ENCODE data around the gene JAK3.
"Not testable (repeated sequence)": the region's sequence is repeated elsewhere in the genome, so short reads cannot be mapped to it uniquely, and the experiment has no call there.

The JAK3 gene

DNA sequence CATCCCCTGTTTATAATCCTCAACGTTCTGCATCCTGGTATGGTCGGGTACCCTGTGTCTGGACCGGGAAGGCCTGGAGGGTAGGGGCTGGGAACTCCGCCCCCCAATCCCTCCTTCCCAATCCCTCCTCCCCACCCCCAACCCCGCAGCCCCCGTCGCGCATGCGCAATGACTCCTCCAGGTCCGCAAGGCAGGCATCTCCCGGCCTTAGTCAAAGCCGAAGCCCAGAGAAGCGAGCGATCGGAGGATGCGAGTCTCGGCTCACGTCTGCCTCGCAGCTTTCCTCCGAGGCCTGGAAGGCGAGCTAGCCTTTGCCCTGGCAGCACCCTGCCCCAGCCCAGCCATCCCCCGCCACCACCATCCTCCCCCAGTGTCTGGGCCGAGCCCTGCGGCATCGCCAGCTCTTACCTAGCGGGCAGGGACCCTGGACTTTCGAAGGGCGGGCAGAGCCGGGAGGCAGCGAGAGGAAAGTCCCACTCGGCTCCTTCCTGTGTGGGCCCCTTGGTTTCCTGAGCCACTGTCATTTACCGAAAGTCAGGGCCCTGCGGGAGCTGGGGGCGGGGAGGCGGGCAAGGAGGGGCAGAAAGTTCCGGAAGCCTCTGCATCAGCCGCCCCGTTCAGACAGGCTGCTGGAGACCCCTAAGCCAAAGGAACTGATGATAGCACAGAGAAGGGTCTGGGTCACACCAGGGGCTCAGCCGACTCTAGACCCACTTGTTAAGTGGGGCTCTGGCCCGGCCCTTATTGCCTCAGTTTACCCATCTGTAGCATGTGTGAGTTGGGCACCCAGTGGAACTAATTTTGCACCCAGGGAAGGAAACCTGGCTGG is at the start of gene JAK3:
JAK3 (minus strand) TSS at position 445 of the 829 bp plus-strand sequence. CDS start 3,565 bp downstream, outside the sequence.
- peak; percentile 82 for DNase-seq

DNA sequence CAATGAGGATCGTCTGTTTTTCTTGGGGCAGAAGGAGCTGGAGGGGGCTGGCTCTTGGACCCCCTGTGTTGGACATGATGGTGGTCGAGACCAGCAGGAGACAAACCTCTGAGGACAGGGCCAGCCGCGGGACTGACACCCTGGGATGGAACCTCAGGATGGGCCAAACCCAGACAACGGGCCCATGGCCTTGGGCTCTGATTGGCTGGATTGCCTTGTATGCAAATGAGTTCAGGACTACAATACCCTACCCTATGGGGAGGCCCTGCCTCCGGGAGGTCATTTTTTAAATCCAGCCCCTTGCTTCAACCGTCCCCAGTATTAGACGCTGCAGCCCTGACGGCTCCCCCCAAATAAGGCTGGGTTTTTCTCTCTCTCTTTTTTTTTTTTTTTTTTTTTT is 46.0 kb upstream of the JAK3 start:
- no peak for DNase-seq

DNA sequence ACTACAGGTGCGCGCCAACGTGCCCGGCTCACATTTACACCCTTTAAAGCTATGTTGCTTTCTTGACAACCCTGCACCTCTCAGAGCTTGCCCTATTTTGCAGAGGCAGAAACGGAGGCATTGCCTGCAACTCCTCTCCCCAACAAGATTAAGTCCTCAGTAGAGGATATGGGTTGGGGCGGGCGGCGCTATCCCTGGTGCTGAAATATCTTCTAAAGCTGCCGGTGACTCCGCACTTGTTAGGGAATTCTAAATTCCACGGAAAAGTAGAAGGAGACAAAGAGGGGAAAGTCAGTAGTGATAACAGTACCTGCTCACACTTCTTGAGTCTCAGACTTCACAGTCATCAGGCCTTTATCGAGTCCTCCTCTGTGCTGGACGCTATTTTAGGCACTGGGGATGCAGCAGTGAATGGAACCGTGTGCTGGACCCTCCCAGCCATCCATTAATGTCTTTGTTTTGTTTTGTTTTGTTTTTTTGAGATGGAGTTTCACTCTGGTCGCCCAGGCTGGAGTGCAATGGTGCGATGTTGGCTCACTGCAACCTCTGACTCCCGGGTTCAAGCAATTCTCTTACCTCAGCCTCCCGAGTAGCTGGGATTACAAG is 41.9 kb upstream of the JAK3 start:
- peak; percentile 47 for DNase-seq

DNA sequence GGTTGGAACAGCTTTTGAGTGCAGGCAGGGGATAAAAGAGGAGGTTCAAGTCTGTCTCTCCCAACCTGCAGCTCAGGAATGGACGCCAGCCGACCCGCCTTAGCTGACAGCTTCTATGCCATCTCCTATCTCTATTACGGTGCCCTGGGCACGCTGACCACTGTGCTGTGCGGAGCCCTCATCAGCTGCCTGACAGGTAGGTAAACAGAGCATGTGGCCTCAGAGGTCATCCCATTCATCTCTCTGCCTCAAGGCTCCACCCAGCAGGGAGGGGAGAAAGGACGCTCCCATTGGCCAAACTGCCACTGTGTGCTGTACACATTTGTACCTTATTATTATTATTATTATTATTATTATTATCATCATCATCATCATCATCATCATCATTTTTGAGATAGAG is 40.5 kb upstream of the JAK3 start:
- DNase-seq, result no peak

DNA sequence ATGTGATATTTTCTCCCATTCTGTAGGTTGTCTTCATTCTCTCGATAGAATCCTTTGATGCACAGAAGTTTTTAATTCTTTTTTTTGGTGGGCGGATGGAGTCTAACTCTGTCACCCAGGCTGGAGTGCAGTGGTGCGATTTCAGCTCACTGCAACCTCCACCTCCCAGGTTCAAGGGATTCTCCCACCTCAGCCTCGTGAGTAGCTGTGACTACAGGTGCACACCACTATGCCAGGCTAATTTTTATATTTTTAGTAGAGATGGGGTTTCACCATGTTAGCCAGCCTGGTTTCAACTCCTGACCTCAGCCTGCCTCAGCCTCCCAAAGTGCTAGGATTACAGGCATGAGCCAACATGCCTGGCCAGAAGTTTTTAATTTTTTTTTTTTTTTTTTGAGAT is 39.4 kb upstream of the JAK3 start:
- not testable (repeated sequence) for DNase-seq

DNA sequence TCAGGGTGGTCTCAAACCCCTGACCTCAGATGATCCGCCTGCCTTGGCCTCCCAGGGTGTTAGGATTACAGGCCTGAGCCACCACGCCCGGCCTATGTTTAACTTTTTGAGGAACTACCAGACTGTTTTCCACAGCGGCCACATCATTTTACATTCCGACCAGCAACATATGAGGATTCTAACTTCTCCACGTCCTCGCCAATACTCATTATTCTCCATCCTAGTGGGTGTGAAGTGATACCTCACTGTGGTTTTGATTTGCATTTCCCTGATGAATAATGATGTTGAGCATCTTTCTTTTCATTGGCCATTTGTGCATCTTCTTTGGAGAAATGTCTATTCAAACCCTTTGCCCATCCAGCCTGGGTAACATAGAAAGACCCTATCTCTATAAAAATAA is 38.7 kb upstream of the JAK3 start:
- DNase-seq, result no peak

DNA sequence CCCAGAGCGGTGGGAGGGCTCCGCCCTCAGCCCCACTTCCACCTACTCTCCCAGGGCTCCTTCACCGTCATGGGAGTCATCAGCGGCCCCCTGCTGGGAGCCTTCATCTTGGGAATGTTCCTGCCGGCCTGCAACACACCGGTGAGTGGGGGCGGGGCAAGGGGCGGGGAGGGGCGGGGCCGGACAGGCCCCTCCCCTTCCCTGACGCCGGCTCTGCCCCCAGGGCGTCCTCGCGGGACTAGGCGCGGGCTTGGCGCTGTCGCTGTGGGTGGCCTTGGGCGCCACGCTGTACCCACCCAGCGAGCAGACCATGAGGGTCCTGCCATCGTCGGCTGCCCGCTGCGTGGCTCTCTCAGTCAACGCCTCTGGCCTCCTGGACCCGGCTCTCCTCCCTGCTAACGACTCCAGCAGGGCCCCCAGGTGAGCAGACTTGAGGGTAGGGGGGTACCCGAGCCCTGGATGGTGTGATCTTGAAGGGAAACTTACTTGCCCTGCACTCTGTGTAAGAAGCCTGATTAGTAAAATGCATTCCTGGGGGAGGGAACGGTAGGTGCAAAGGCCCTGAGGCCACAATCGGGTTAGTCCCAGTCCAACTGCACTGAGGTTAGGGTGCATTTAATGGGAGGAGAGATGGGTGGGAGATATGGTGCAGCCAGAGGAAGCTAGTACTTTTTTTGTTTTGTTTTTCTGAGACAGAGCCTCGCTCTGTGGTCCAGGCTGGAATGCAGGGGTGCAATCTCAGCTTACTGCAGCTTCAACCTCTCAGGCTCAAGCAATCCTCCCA is 36.0 kb upstream of the JAK3 start:
- no peak for DNase-seq

DNA sequence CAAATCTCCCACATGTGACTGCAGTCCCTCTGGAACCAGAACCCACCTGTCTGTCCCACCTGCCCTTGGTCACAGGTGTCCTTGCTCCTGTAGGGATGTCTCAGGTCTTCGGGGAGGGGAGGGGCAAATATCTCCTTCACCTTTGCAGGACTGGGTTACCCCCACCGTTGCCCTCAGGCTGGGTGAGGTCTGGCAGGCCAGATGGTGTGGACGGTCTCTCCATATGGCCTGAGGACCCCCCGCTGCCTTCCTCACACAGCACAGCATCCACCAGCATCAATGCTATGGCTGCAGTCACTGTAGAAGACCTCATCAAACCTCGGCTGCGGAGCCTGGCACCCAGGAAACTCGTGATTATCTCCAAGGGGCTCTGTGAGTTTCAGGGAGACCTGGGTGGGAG is 33.9 kb upstream of the JAK3 start:
- DNase-seq, result no peak

DNA sequence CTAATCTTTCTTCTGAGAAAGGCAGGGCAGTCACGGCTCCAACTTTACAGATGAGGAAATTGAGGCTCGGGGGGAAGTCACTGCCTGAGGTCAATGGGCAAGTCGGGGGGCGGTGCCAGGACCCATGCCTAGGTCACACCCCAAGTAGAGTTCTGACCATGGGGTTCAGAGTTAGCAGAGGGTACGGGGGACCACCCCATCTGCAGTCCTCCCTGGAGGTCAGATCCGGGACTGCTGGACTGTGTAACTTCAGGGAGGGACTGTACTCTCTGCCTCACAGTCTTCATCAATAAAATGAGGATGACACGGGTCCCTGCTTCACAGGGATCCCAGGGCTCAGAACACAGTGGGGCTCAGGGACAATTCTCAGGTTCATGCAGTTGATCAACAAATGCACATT is 31.7 kb upstream of the JAK3 start:
- DNase-seq, result no peak

DNA sequence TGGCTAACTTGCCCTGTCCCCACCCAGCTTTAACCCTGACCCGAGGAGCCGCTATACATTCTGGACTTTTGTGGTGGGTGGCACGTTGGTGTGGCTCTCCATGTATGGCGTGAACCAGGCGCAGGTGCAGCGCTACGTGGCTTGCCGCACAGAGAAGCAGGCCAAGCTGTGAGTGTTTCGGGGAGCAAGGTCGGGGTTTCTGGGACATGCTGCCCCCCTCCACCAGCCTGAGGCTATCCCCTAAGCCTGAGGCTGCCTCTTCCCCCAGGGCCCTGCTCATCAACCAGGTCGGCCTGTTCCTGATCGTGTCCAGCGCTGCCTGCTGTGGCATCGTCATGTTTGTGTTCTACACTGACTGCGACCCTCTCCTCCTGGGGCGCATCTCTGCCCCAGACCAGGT is 29.9 kb upstream of the JAK3 start:
- no peak for DNase-seq

DNA sequence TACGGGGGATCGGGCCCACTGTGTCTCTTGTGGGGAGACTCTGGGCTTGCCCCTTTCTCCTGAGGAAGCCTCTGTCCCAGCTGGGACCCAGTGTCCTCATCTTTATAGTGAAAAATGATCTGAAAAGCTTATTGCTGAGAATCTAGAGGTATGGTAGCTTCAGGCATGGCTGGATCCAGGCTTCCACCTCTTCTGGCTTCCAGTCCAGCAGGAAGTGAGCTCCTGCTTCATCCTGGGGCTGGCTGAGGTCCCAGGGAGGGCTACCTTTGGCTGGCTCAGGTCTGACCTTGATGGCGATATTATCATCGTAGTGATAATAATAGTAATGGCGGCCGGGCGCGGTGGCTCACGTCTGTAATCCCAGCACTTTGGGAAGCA is 27.0 kb upstream of the JAK3 start:
- no peak for DNase-seq

DNA sequence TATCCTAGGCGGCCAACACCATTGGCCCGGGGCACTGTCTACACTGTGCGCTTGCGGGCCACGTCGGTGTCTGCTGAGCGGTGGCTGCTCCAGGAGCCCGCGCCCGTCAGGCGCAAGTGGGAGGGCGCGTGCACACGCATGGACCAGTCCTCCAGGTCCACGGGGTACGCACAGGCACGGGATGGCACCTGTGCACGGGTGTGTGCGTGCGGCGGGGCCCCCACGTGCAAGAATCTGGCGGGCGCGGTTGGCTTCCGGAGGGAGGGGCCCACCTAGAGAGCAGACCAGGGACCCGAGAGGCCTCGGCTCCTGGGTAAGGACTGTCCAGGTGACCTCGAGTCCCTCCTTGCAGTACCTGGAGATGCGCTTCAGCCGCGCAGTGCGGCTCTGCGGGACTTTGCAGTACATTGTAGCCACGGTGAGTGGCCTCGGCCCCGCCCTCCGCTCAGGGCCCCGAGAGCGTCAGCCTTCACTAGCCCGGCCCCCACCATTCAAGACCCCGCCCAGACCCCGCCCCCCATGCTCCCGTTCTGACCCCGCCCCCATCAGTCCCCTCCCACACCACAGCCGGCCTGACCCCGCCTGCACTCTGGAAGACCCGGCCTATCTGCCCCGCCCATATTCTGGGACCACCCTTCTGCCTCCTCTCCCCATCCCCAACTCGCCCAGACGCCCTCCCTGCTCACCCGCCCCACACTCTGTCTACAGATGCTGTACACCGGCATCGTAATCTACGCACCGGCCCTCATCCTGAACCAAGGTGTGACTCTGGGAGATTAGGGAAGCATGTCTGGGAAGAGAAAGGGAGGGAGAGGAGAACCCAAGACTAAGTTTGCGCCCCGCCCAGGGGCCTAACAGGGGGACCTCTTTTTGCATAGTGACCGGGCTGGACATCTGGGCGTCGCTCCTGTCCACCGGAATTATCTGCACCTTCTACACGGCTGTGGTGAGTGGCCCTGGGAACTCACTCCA is 26.3 kb upstream of the JAK3 start:
- DNase-seq, result no peak

DNA sequence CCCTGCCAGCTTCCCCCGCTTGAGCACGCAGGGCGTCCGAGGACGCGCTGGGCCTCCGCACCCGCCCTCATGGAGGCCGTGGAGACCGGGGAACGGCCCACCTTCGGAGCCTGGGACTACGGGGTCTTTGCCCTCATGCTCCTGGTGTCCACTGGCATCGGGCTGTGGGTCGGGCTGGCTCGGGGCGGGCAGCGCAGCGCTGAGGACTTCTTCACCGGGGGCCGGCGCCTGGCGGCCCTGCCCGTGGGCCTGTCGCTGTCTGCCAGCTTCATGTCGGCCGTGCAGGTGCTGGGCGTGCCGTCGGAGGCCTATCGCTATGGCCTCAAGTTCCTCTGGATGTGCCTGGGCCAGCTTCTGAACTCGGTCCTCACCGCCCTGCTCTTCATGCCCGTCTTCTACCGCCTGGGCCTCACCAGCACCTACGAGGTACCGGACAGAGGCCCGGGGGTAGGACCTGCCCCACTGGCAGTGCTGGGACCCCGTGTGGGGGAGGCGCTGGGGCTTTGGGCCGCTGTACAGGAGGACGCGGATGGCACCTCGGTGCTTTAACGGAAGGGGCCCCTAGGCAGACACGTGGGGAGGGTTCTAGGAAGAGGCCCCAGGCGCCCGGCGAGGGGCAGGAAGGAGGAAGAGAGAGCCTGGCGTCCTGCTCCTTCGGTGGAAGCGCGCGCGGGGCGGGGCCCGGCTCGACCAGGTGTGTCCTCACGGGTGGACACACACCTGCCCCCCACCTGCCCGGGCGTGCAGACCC is 24.6 kb upstream of the JAK3 start:
- no peak for DNase-seq

DNA sequence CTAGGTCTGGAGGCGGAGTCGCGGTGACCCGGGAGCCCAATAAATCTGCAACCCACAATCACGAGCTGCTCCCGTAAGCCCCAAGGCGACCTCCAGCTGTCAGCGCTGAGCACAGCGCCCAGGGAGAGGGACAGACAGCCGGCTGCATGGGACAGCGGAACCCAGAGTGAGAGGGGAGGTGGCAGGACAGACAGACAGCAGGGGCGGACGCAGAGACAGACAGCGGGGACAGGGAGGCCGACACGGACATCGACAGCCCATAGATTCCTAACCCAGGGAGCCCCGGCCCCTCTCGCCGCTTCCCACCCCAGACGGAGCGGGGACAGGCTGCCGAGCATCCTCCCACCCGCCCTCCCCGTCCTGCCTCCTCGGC is 24.1 kb upstream of the JAK3 start, which contains the start of gene SLC5A5:
SLC5A5 (plus strand) TSS at position 68 of the 373 bp plus-strand sequence. CDS start 375 bp downstream, outside the sequence.
- DNase-seq, result no peak

DNA sequence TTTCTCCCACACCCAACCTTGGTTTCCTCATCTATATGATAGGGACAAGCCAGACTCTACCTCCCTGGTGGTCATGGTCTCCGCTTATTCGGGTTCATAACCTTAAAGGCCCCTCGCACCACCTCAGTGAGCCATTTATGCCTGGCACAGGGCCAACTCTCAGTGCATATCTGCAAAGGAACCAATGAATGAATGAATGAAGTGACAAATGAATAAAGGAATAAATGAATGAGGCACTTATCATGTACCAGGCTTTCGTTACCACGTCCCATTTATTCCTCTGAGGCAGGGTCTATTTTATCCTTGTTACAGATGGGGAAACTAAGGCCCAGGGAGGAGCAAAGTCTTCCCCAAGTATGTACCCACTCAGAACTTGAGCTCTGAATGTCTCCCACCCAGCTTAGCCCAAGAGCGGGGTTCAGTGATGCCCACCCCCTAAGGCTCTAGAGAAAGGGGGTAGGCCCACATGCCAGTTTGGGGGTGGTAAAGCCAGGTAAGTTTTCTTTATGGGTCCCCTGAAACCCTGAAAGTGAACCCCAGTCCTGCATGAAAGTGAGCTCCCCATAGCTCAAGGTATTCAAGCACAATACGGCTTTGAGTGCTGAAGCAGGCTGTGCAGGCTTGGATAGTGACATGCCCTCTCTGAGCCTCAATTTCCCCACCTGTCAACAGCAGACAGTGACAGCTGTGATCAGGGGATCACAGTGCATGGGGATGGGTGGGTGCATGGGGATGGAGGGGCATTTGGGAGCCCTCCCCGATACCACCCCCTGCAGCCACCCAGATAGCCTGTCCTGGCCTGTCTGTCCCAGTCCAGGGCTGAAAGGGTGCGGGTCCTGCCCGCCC is 23.5 kb upstream of the JAK3 start:
- no peak for DNase-seq

DNA sequence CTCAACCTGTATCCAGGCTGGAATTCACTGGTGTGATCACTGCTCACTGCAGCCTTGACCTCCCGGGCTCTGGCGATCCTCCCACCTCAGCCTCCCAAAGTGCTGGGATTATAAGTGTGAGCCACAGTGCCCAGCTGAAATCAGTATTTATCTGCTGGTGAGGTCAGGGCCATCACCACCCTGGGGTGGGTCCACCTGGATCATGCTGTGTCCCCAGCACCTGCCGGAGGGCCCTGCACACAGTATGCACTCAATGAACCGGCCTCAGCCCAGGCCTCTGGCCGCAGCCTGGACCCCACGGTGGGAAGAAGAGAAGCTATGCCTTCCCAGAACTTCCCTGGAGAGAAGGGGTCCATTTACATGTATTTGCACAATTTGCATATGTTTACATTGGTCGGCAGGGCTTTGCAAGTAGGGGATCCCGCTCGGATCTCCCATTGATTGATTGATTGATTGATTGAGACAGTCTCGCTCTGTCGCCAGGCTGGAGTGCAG is 21.4 kb upstream of the JAK3 start:
- DNase-seq, result no peak

DNA sequence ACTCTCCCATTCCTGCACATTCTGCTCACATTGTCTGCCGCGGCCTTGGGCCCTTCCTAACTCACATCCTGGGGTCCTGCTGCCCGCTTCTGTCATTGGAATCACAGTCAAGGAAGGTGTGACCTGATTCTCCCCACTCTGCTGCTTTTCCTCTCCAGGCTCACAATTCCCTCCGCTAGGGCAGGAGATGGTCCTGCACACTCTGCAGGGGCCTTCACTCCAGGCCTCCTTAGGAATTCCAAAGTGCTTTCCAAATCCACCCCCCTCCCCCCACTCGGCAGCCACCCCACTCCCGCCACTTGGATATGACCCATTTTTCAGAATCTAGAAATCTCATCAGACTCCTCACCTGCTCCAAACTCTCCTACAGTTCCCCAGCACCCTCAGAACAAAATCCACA is 20.9 kb upstream of the JAK3 start:
- no peak for DNase-seq

DNA sequence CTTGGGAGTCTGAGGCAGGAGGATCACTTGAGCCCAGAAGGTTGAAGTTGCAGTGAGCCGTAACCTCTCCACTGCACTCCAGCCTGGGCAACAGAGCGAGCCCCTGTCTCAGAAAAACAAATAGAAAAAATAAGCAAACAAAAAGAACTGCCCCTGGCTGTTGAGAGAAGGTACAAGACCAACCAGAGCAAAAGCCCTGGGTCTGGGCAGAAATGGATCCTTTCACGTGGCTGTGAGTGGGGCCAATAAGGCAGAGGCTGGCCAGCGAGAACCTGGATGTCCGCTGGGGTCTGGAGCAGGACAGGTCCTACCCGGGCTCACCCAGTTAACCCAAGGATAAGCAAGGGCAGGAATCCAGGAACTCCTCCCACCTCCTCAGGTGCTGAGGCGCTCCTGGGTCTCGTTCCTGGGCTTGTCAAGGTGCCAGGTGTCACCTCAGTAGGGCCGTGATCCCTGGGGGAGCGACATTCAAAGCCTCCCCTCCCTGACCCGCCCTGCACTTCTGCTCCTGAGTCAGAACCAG is 19.2 kb upstream of the JAK3 start:
- no peak for DNase-seq

DNA sequence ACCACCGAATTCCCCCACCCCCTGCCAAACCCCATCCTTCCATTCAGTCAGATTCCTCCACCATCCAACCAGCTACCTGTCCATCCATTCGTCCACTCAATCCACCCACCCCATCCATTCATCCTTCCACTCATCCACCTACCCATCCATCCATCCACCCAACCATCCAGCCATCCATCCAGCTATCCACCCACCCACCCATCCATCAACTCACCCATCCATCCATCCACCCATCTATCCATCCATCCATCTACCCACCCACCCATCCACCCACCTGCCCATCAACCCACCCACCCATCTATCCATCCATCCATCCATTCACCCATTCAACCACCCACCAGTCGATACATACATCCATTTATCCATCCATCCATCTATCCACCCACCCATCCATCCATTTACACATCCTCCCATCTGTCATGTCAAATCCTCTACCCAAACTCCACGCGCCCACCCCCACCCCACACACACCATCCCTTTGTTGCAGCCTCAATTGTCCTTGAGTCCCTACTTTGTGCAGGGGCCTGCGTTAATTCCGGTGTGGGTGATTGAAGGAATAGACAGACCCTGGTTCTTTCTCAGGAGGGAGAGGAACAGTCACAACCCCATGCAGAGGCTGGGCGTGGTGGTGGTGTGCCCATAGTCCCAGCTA is 18.7 kb upstream of the JAK3 start:
- no peak for DNase-seq

All from fibroblast of upper back skin (primary cell).